GM19468 (cell line): ENCODE measurements around the gene ARHGAP15.

Experiments used
- ATAC-seq: cut with Tn5 transposase; IDR thresholded peaks from one replicate; pipeline ENCODE4 v1.9.1; 2021; ENCODE audit warnings: mild to moderate bottlenecking, moderate library complexity, moderate number of reproducible peaks; ENCODE audit not compliant: unreplicated experiment; ENCODE audit errors: extremely low read depth

ARHGAP15 gene

GRCh38 chr2:143726151-143726845 lies 597.1 kb downstream of the ARHGAP15 start:
- no peak for ATAC-seq

GRCh38 chr2:143728498-143728897 lies 599.3 kb downstream of the ARHGAP15 start:
- no peak for ATAC-seq

GRCh38 chr2:143729296-143729814 lies 600.1 kb downstream of the ARHGAP15 start:
- no peak for ATAC-seq

- peak; percentile 51 for ATAC-seq
Measured at GRCh38 chr2:143730155-143730952, 601.1 kb downstream of the ARHGAP15 start.

- ATAC-seq, result peak; percentile 38
Measured at GRCh38 chr2:143730953-143731260, 601.7 kb downstream of the ARHGAP15 start.

- no peak for ATAC-seq
Measured at GRCh38 chr2:143732076-143732475, 602.9 kb downstream of the ARHGAP15 start.

- ATAC-seq, result no peak
Measured at GRCh38 chr2:143732871-143733270, 603.7 kb downstream of the ARHGAP15 start.

- ATAC-seq, result no peak
Measured at GRCh38 chr2:143734507-143734906, 605.3 kb downstream of the ARHGAP15 start.

GRCh38 chr2:143736904-143737303 lies 607.7 kb downstream of the ARHGAP15 start:
- no peak for ATAC-seq

GRCh38 chr2:143740431-143740830 lies 611.2 kb downstream of the ARHGAP15 start:
- ATAC-seq, result no peak

GRCh38 chr2:143741205-143741604 lies 612.0 kb downstream of the ARHGAP15 start:
- ATAC-seq, result no peak

GRCh38 chr2:143742581-143742980 lies 613.4 kb downstream of the ARHGAP15 start:
- ATAC-seq, result no peak

- ATAC-seq, result no peak
Measured at GRCh38 chr2:143744114-143744513, 614.9 kb downstream of the ARHGAP15 start.

- ATAC-seq, result no peak
Measured at GRCh38 chr2:143745060-143745459, 615.8 kb downstream of the ARHGAP15 start.

GRCh38 chr2:143754742-143755141 lies 625.5 kb downstream of the ARHGAP15 start:
- no peak for ATAC-seq

GRCh38 chr2:143758629-143759330 lies 629.6 kb downstream of the ARHGAP15 start:
- no peak for ATAC-seq

- ATAC-seq, result no peak
Measured at GRCh38 chr2:143759455-143759854, 630.2 kb downstream of the ARHGAP15 start.

- ATAC-seq, result no peak
Measured at GRCh38 chr2:143762176-143762928, 633.1 kb downstream of the ARHGAP15 start.

GRCh38 chr2:143764261-143764660 lies 635.0 kb downstream of the ARHGAP15 start:
- no peak for ATAC-seq

GRCh38 chr2:143764706-143765105 lies 635.5 kb downstream of the ARHGAP15 start:
- no peak for ATAC-seq
